Hepatocyte (in vitro differentiated cells): ENCODE data around the gene HSPBP1.

Source experiments
- EZH2 ChIP-seq: fragments of 200-600 bp; sonication (generic); IDR thresholded peaks from 2 replicates; pipeline ENCODE4 v1.6.1; 2016; ENCODE audit warnings: antibody characterized with exemption, mild to moderate bottlenecking, borderline replicate concordance
- TF ChIP-seq, protein P1 (sequence below): fragments of 200-600 bp; sonication (generic); IDR thresholded peaks from 2 replicates; pipeline ENCODE4 v1.5.1; 2016; ENCODE audit warnings: antibody characterized with exemption, mild to moderate bottlenecking; ENCODE audit not compliant: poor library complexity

DNA sequence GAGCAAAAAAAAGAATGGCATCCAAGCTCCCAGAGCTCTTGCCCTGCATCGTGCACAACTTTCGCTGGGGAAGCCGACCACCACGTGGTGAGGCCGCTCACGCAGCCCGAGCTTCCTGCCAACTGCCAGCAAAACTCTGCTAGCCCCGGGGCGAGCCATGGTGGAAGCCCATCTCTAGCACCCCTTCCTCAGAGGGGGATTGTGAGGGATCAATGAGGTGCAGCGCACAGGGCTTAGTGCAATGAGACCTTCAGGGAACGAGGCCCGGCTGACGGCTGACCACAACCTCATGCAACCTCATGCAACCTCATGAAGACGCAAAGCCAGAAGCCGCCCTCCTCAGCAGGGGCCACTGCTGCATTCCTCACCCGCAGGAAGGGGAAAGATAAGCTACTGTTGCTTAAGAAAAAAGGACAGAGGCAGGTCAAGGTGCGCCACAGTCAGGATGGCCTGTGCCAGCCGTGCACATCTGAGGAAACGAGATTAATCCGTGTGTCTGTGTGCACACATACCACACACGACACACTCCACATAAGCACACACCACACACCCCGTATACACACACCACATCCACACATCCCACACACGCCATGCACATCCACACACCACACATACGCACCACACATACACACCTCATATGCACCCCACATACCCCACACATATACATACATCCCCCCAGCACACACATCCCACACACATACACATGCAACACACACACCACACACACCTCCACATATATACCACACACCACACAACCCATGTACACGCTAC is 9.6 kb downstream of the HSPBP1 start:
- TF ChIP-seq, protein P1, sequence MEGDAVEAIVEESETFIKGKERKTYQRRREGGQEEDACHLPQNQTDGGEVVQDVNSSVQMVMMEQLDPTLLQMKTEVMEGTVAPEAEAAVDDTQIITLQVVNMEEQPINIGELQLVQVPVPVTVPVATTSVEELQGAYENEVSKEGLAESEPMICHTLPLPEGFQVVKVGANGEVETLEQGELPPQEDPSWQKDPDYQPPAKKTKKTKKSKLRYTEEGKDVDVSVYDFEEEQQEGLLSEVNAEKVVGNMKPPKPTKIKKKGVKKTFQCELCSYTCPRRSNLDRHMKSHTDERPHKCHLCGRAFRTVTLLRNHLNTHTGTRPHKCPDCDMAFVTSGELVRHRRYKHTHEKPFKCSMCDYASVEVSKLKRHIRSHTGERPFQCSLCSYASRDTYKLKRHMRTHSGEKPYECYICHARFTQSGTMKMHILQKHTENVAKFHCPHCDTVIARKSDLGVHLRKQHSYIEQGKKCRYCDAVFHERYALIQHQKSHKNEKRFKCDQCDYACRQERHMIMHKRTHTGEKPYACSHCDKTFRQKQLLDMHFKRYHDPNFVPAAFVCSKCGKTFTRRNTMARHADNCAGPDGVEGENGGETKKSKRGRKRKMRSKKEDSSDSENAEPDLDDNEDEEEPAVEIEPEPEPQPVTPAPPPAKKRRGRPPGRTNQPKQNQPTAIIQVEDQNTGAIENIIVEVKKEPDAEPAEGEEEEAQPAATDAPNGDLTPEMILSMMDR = no peak
- TF ChIP-seq EZH2 = no peak
